GM19324 (cell line): ENCODE results near the gene CHERP.
"Not testable (repeated sequence)": the region's sequence is repeated elsewhere in the genome, so short reads cannot be mapped to it uniquely, and the experiment has no call there.

Experiments used
- ATAC-seq: cut with Tn5 transposase; IDR thresholded peaks from one replicate; pipeline ENCODE4 v1.9.1; 2021; ENCODE audit warnings: mild to moderate bottlenecking, moderate library complexity; ENCODE audit not compliant: unreplicated experiment, low FRiP score

CHERP gene

DNA sequence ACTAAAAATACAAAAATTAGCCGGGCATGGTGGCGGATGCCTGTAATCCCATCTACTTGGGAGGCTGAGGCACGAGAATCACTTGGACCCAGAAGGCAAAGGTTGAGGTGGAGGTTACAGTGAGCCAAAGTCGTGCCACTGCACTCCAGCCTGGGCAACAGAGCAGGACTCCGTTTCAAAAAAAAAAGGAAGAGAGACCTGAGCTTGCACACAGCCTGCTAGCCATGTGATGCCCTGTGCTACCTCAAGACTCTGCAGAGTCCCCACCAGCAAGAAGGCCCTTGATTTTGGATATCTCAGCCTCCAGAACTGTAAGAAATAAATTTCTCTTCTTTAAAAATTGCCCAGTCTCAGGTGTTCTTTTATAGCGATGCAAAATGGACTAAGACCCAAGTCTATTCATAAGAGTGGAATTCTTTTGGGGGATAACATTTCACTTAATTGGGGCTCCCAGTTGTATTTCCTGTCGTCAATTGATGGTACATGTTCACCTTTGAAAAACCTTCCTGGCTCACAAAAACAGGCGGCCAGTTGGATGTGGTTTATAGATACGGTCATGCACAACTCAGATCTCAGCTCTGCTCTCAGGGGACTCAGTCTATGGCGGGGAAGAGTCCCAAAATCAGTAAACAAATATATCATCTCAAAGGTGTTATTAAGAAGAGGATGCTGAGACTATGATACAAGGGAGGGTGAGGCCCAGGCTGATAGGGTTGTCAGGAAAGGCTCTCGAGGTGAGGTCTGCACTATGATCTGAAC lies 2.4 kb upstream of the CHERP start:
- no peak for ATAC-seq

DNA sequence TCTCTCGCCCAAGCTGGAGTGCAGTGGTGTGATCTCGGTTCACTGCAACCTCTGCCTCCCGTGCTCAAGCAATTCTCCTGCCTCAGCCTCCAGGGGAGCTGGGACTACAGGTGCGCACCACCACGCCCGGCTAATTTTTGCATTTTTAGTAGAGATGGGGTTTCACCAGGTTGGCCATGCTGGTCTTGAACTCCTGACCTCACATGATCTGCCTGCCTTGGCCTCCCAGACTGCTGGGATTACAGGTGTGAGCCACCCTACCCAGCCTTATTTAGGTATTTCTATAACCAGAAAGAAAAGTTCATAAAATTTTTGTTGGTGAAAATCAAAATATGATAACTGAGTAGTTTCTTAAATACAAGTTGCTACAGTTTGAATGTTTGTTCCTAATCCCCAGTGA lies 1.5 kb upstream of the CHERP start:
- ATAC-seq: not testable (repeated sequence)

DNA sequence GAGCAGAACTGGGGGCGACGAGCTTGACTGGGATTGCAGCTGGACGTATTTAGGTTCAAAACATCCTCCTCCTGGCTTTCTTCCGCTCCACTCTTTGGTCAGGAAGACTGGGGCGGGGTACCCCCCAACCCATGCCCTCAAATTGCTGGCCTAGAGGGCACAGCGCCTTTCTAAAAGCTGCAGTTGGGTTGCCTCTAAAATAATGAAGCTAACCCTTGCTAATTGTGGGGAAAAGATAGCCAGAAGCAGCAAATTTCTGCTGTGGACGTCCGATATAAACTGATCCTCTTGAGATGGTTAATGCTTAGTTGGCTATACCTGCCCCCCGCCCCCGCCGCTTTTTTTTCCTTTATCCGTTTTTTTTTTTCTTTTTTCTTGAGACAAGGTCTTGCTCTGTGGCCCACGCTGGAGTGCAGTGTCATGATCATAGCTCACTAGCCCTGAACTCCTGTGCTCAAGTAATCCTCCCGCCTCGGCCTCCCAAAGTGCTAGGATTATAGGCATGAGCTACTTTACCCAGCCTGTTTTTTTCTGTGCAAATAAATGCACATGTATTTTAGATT lies 754 bp upstream of the CHERP start:
- ATAC-seq: no peak

DNA sequence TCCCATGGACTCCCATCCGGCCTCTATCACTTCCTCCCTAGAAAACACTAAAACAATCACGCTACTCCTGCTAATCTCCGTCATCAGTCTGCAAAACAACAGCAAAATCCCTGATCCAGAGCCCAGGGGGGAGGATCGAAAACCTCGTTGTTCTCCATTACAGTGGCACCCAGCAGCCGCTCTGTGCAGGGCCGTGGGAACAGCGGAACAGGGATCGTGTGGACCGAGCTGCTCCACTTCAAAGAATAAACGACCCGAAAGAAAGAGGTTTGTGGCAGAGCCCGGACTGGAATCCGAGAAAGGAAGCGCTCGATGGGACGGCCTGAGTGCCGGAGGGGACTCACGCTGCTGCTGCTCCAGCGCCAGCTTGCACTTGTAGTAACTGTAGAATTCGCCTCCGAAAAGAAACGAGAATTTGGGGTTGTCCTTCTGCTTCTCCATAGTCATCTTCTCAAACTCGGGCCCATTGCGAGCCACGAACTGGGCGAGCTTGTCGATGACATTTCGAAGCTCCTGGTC lies 652 bp downstream of the CHERP start:
- ATAC-seq: no peak

DNA sequence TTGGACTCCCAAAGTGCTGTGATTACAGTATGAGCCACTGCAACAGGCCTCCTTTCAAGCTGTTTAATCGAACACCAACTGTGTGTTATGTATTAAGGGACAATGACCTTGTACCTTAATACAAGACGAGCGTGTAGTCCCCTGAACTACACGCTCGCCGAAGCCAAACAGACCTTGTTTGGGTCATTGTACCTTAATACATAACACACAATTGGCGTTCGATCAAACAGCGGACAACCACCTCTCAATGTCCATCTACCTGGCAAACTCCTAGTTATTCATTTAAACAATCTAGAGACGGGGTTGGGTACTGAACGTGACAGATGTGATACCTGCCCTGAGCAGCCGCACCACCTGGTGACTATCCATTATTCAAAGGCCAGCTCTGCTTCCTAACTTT lies 1.3 kb downstream of the CHERP start:
- ATAC-seq: no peak

DNA sequence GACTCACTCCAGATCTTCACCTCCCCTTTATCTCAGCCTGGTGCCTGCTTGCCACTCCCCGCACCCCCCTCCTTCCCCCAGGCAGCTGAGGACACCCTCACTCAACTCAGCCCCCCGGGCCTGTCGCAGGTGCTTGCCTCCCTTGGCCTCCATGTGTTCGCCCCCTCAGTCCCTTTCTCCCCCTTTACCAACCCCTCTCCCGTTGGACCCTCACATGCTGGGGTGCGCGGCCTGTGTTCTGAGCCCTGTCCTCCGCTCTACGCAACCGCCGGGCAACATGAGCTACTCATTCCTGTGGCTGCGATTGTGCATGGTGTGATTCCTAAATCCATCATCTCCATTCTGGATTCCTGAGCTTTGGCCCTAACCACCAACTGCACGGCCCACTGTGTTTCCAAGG lies 5.1 kb downstream of the CHERP start:
- no peak for ATAC-seq

DNA sequence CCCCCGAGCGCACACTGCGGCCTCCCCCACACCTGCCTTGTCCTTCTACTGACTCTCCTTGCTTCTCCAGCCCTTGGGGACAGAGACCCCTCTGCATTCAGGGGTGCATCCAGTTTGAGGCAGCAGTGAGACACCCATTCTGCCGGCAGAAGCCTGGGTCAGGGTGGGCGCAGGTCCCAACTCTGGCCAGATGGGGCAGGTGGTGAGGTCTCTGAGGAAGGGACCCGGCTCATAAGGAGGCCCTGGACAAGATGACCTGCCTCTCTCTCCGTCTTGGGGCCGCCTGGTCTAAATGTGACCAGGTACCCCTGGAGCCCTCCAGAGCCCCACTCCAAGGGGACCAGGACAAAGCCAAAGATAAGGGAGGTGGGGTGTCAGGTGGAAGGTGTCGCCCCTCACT lies 6.1 kb downstream of the CHERP start:
- no peak for ATAC-seq

DNA sequence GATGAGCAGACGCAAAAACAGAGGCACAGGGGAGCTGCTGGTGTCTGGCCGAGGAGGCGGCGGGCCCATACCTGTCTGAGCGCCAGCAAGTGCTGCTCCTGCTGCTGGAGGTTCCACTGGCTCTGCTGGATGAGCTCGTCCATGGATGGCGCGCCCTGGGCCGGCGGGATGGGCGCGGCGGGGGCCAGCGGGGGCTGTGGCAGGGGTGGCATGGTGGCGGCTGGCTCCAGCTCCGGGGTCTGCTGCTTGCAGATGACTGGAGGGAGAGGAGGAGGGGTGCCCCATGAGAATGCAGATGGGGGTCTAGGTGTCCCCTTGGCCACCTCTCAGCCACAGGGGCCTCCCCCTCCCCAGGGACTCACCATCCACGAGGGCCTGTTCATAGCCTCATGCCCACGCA lies 6.9 kb downstream of the CHERP start:
- ATAC-seq: no peak

DNA sequence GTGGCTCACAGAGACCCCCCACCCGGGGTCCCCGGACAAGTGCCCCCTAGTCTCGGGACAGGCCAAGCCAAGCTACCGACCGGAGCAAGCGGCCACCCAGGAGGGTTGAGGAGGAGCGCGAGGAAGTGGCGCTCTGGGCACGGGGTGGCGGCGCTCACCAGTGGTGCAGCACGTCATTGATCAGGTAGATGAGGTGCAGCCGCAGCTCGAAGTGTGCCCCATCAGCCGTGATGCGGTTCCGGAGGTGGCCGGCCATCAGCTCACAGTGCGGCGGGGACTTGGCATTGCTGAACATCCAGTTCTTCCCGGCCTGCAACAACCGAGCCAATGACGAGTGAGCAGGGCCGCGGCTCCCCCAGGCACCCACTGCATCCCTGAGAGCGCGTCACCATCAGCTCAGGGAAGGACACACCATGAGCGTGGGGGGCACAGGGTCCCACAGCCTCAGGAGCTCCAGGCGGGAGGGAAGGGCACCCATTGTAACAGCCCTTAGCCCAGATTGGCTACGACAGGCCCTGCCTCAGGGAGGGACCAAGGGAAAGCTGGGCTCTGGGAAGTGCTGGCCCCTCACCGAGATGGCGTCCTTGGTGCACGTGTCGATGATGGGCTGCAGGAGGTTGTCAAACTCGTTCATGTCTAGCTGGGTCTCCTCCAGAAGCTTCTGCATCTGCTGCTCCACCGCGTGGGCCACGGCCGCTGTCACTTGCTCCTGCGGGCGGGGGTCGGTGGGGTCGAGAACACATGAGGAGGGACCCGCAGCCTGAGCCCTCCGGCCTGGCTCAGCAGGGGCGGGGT lies 9.6 kb downstream of the CHERP start:
- no peak for ATAC-seq

DNA sequence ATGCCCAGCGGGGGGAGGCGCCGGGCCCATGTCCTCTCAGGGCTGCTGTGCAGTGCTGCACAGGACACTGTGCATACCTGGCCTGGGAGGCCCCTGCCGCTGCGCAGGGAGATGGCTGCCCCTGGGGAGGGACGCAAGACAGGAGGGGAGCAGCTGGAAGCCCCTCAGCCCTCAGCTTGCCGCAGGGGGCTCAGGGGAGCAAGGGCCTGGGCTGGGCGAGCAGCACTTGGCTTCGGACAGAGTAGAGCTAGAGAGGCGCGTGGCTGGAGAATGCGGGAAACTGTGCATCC lies 10.9 kb downstream of the CHERP start:
- ATAC-seq: no peak

DNA sequence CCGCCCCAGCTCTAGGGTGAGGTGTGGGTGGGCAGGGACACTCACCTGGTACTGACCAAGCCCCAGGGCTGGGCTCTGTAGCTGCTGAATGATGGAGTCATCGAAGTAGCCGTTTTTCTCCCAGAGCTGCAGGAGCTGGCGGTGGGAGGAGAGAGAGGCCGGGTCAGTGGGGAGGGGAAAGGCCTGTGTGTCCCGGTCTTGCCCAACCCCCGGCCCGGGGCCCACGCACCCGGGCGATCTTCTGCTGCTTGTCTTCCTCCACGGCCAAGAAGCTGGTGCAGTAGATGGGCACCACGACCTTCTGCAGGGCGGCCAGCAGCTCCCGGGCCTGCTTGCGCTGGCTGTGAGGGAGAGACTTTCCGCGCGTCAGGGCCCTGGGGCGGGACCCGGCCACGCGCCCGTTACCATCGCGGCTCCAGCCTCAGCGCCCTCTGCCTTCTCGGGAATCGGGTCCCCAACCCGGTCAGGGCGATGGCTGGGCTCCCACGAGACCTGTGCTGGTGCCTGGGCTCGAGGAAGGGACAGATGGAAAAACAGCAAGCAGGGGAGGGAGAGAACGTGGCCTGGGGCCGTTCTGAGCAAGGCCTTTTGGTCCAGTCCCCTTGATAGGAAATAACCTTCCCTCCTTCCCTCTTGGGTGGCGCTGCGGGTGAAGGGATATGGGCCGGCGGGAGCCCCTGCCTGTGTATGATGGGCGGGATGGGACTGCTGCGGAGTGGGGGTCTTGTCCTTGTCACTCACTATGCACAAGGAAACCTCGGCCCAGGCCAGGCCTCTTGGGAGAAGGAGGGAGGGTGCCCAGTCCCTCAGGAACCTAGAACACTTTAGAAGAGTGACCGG lies 11.5 kb downstream of the CHERP start:
- ATAC-seq: no peak

DNA sequence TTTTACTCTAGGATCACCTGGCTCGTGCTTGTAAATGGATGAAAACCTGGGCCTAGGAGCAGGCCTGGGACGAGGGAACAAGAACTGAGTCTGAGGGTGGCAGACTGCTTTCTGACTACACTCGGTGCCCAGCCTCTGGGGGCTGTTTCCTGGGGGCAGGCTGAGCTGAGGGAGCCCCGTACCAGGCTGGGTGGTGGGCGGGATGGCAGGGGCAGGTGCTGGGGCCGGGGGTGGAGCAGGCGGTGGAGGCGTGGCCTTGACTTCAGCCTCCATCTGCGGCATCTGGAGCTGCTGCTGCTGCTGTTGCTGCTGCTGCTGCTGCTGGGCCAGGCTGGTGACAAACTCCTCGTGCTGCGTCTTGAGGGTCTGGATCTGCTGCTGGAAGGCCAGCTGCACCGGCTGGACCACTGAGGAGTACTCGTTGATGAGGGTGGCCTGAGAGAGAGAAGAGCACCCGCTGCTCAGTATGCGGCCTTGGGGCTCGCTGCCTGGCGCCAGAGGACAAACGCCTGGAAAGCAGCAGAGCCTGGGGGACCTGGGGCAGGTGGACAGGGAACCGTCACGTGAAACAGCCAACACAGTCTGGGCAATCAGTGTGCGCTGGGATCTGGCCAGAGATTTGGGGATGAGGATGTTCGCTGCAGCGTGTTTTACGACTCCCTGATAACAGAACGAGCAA lies 12.6 kb downstream of the CHERP start:
- ATAC-seq: no peak

DNA sequence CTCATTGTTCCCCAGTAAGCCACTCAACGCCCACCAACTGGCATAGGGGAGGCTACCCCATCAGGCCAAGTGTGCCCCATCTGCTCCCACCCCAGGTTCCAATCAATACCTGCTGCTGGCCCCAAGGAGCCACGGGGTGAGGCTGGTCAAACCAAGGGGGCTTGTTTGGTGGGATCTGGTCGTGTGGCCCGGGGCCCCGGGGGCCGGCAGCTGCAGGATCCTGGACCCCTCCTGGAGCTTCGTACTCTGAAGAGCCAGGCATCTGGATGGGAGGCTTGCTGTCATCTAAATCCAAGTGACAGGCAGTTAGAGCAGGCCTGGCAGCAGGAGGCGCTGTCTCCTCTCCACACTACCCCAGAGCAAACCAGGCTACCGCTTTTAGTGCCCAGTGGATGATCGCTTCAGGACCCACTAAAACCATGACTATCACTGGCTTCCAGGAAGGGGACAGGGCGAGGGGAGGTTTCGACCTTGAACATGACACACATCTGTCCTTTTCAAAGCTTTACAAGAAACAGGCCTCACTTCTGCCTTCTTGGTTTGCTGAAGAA lies 14.2 kb downstream of the CHERP start:
- no peak for ATAC-seq

DNA sequence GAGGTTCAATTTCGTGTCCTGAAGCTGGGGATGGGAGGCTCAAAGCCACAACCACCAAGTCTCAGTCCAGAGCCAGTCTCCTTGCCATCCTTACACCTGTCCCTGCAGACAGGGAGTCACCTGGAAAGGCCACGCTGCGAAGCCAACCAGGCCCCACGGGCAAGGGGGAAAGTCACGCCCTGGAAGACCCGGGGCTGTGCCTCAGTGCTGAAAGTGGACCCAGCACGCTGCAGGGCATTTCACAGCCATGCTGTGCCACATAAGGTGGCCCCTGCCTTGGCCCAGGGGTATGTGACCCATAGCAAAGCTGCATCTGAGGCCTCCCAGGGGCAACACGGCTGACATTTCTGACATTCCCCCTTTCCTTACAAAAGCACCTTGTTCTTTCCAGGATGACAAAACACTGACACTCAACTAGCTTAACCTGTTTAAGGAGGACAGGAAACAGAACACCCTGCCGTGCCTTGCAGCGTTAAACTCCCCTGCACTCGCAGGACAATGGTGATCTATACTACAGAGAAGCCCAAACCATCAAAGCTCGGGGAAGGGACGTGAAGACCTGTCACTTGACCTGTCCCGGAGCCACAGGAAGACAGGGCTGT lies 14.8 kb downstream of the CHERP start:
- no peak for ATAC-seq

DNA sequence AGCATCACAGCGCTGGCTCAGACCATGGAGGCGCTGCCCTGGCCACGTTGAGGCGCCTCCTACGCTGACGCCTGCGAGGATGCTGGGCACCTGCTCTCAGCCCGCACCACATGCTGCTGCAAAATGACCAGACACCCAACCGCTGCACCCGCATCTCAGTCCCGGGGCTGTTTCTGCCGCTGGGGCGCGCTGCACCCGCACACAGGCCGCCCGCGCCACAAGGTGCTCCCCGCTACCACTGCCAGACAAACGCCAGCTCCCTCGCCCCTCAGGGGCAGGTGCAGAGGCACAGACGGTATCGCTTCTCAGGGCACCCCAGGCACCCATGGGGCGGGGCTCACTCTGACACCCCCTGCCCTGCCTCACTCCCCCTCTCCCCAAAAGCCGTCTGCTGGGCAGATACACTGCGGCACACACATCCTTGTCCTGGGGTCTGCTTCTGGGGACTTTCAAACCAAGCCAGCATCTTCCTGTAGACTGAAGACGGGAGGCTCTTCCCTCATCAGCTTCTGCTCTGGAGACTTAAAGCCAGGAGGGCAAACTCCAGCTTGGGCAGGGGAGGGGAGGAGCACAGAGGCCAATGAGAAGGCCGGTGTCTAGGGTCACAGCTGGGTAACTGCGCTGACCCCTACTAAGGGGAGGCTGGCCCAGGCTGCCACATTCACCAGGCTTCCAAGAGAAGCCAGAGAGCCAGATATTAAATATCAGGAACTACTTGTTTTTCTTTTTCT lies 16.3 kb downstream of the CHERP start:
- no peak for ATAC-seq

DNA sequence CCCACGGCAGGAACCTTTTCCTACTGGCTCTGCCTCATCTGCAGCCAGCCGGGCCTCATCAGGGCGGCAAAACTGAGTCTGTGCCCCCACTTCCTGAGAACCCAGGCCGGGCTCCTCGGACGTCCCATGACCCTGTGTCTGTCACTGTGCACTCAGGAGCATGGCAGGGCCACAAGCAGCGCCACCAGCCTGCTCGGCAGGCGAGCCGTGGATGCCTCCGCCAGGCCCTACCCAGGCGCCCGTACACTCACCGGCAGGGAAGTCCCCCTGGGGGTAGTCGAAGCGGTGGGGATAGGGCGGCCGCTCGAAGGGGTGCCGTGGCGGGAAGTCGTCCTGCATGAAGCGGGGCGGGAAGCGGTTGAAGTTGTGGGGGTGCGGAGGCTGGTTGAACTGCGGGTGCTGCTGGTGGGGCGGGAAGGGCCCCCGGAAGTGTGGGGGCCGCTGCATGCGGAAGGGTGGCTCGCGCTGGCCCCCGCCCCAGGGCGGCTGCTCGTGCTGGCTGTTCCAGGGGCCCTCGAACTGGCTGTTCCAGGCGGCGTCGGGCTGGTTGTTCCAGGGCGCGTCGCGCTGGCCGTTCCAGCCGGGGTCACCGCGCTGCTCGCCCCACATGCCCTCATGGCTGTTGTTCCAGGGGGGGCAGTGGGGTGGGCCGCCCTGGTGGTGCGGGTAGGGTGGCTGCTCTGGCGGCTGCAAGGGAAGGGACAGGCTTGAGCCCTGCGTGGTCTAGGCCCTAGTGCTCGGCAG lies 17.1 kb downstream of the CHERP start:
- no peak for ATAC-seq

DNA sequence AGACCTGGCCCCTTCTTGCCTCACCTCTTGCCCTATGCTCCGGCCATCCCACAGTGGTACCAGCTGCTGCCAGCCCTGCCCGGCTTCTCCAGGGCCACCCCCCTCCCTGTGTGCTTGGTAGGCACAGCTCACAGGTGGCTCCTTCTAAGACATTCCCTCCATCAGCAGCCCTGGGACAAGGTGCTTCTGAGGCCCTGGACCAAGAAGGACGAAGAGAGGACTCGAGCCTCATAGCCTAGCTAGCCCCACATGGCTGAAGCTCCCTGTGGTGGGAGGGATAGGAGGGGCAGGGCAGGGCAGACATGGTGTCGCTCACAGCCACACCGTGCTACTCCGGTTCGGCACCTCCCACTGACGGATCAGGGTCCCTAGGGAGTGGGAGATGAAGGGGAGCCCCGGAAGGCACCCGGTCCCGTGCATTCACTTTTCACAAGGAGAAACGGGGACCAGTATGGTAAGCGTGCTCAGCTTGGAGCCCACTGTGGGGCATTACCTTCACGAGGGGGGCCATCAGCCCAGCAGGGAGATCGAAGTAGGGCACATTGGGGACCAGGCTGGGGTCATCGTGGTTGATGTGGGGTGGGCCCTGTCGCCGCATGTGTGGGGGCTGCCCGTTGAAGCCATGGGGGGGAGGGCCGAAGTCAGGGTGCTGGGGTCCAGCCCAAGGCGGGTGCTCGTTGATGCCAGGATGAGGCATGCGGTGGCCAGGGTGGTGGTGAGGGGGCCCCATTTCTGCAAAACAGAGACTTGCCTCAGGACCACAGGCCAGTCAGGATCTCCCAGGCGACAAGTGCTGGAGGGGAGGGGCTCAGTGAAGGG lies 19.5 kb downstream of the CHERP start:
- ATAC-seq: no peak
